Measurements from ENCODE around the gene LRRC8D.

The LRRC8D gene

DNA sequence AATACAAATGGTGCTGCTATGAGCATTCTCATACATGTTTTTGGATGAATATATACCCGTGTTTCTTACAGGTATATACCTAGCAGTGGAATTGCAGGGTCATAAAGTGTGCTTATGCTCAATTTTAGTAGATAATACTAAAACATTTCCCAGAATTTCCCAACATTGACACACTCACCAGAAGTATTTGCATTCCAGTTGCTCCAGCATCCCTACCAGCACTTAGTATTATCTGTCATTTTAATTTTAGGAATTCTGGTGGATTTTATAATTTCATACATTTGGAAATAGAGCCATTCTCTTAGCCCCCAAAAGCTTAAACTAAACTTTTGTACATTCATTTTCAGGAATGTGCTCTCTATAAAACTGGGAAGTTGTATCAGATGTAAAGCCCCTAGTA, 106.6 kb downstream of the LRRC8D start:
- DNase-seq (ENCODE audit: low read depth), result no peak
- no peak for TF ChIP-seq MYC (IDR thresholded peaks at IDR 0.05; ENCODE audit: low read depth, low read length)
- TF ChIP-seq, protein P1, sequence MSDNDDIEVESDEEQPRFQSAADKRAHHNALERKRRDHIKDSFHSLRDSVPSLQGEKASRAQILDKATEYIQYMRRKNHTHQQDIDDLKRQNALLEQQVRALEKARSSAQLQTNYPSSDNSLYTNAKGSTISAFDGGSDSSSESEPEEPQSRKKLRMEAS (IDR thresholded peaks at IDR 0.05; ENCODE audit: low read depth, low read length), result no peak
- TF ChIP-seq, protein P2, sequence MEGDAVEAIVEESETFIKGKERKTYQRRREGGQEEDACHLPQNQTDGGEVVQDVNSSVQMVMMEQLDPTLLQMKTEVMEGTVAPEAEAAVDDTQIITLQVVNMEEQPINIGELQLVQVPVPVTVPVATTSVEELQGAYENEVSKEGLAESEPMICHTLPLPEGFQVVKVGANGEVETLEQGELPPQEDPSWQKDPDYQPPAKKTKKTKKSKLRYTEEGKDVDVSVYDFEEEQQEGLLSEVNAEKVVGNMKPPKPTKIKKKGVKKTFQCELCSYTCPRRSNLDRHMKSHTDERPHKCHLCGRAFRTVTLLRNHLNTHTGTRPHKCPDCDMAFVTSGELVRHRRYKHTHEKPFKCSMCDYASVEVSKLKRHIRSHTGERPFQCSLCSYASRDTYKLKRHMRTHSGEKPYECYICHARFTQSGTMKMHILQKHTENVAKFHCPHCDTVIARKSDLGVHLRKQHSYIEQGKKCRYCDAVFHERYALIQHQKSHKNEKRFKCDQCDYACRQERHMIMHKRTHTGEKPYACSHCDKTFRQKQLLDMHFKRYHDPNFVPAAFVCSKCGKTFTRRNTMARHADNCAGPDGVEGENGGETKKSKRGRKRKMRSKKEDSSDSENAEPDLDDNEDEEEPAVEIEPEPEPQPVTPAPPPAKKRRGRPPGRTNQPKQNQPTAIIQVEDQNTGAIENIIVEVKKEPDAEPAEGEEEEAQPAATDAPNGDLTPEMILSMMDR (IDR thresholded peaks at IDR 0.05; ENCODE audit: low read depth, low read length), result no peak
- no peak overlapping the region for H3K4me3 ChIP-seq (ENCODE audit: low read depth, low read length)

DNA sequence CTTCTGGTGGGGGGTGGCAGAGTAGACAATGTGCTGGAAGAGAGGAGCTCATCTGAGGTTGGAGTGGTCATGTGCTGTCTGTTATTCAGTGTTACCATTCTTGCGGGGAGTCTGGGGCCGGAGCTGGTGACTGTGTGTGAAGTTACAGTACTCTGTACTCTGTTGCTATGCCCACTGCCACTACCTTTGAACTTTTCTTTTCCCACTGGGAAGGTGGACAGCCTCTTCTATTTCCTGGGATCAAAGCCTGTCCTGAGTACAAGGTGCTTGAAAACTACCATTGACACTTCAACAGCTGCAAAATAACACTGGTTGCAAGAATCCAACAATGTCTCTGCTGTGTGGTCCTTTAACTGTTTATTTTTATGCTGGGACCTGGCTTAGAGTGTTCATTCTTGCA, 107.7 kb downstream of the LRRC8D start:
- H3K4me3 ChIP-seq (ENCODE audit: low read depth, low read length), result no peak overlapping the region
- DNase-seq (ENCODE audit: low read depth), result no peak
- TF ChIP-seq, protein P1 (IDR thresholded peaks at IDR 0.05; ENCODE audit: low read depth, low read length), result no peak
- TF ChIP-seq, protein P2 (IDR thresholded peaks at IDR 0.05; ENCODE audit: low read depth, low read length), result no peak
- TF ChIP-seq MYC (IDR thresholded peaks at IDR 0.05; ENCODE audit: low read depth, low read length) (no peak), POLR2A (IDR thresholded peaks at IDR 0.05; ENCODE audit: extremely low read depth, insufficient read length) (no peak)

DNA sequence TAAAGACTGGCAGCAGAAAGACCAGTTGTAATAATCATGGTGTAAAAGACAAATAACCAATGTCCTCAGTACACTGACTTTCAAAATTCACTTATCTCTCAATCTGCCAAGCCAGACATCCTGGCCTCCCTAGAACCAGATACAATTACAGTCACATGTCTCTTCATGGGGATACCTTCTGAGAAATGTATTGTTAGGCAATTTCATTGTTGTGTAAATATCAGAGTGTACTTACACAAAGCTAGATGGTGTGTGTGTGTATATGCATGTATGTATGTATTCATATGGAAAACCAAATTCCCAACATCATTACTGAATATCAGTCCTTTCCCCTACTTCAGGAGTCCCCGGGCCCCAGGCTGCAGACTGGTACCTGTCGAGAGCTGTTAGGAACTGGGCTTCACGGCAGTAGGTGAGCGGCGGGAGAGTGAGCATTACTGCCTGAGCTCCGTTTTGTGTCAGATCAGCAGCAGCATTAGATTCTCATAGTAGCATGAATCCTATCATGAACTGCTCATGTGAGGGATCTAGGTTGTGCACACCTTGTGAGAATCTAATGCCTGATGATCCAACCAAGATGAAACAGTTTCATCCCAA, 108.7 kb downstream of the LRRC8D start:
- H3K4me3 ChIP-seq (ENCODE audit: low read depth, low read length), result no peak overlapping the region
- TF ChIP-seq POLR2A (IDR thresholded peaks at IDR 0.05; ENCODE audit: extremely low read depth, insufficient read length) (no peak), MYC (IDR thresholded peaks at IDR 0.05; ENCODE audit: low read depth, low read length) (no peak)
- TF ChIP-seq, protein P2 (IDR thresholded peaks at IDR 0.05; ENCODE audit: low read depth, low read length), result no peak
- TF ChIP-seq, protein P1 (IDR thresholded peaks at IDR 0.05; ENCODE audit: low read depth, low read length), result no peak
- DNase-seq (ENCODE audit: low read depth), result no peak

DNA sequence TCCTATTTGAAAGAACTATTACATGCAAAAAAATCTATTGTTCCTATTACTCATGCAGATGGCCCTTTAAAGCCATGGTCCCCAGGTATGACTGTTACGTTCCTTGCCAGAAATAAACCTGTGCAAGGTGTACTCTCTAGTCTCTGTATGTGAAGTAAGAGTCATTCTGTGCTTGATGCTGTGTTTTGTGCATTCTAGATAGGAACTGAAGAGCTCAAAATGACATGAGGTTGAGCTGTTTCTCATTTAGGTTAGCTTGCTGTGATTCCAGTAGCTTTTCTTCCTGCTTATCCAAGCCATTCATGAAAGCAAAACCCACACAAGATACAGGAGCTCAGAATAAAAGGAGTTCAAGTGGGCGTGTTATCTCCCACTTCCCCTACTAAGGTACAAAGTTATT, 109.7 kb downstream of the LRRC8D start:
- no peak for DNase-seq (ENCODE audit: low read depth)
- TF ChIP-seq MYC (IDR thresholded peaks at IDR 0.05; ENCODE audit: low read depth, low read length), result no peak
- no peak overlapping the region for H3K4me3 ChIP-seq (ENCODE audit: low read depth, low read length)

DNA sequence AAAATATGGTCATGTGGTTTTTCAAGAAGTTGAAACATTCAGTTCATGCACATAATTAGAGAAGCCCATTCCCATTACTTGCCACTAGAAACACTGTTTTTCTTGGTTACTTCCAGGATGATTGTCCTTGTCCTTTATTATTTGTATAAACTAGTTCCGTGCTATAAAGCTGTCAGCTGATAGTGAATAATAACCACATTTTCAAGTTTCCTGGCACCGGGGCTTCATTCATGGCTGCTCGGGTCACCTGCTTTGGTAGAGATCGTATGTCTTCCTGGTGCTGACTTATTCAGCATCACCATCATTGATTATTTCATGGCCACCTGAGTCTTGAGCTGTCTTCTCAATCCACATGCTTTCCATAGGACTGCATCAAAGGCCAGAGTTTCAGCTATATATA, 111.1 kb downstream of the LRRC8D start:
- no peak for DNase-seq (ENCODE audit: low read depth)
- no peak overlapping the region for H3K4me3 ChIP-seq (ENCODE audit: low read depth, low read length)
- TF ChIP-seq MYC (IDR thresholded peaks at IDR 0.05; ENCODE audit: low read depth, low read length) (no peak), POLR2A (IDR thresholded peaks at IDR 0.05; ENCODE audit: extremely low read depth, insufficient read length) (no peak)
- TF ChIP-seq, protein P1 (IDR thresholded peaks at IDR 0.05; ENCODE audit: low read depth, low read length), result no peak
- TF ChIP-seq, protein P2 (IDR thresholded peaks at IDR 0.05; ENCODE audit: low read depth, low read length), result no peak

DNA sequence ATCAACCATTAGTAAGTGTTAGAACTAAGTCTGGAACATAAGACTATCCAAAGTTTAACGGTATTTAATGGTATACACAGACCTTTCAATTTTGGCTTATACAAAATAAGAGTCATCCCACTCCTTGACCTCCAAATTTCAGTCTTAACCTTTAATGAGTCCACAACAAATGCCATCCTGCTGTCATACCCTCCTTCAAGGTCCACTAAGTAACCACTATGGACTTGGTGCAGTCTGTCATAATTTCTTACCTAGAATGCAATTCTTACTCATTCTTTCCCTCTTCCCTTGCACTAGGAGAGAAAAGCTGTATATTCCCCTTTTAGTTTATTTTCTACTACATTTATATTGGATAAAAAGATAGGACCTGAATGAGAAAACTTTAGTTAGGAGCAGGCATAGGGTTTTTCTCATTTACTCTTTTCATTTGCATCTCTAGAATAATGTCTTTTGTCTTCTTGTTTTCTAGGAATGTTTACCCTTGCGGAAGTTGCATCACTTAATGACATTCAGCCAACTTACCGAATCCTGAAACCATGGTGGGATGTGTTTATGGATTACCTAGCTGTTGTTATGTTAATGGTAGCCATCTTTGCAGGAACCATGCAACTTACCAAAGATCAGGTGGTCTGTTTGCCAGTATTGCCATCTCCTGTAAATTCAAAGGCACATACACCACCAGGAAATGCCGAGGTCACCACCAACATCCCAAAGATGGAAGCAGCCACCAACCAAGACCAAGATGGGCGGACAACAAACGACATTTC, 111.9 kb downstream of the LRRC8D start:
- no peak for DNase-seq (ENCODE audit: low read depth)
- H3K4me3 ChIP-seq (ENCODE audit: low read depth, low read length), result no peak overlapping the region
- TF ChIP-seq, protein P2 (IDR thresholded peaks at IDR 0.05; ENCODE audit: low read depth, low read length), result no peak
- TF ChIP-seq, protein P1 (IDR thresholded peaks at IDR 0.05; ENCODE audit: low read depth, low read length), result no peak
- no peak for TF ChIP-seq POLR2A (IDR thresholded peaks at IDR 0.05; ENCODE audit: extremely low read depth, insufficient read length)
